HEK293 (cell line): ENCODE data around the gene CFAP299.

ENCODE experiments used
- BCL11A ChIP-seq: fragments of 450-650 bp; formaldehyde crosslinking; IDR thresholded peaks from 2 replicates; pipeline ENCODE4 v1.5.1; 2016; ENCODE audit warnings: low read depth, missing biosample characterization, missing genetic modification characterization
- TF ChIP-seq, protein P1 (sequence below): fragments of 450-650 bp; formaldehyde crosslinking; IDR thresholded peaks from 2 replicates; pipeline ENCODE4 v1.5.1; 2016; ENCODE audit warnings: missing biosample characterization, missing genetic modification characterization

DNA sequence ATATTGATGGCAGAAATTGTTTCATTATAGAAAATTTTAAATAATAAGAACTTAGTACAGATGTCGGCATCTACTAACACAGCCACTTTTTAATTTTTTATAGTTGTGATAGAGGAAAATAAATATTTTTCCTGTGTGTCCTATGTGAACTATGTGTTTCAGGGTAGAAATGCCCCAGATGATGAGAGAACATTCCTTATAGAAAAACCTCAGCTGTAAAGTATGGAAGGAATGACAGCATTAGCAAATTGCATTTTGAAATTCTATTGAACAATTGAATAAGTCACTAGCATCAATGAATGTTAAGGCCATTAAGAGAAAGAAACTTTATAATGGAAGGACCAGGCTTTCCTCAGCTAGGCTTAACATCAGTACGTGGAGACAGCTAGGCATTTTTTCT is 149.2 kb downstream of the CFAP299 start:
- TF ChIP-seq, protein P1, sequence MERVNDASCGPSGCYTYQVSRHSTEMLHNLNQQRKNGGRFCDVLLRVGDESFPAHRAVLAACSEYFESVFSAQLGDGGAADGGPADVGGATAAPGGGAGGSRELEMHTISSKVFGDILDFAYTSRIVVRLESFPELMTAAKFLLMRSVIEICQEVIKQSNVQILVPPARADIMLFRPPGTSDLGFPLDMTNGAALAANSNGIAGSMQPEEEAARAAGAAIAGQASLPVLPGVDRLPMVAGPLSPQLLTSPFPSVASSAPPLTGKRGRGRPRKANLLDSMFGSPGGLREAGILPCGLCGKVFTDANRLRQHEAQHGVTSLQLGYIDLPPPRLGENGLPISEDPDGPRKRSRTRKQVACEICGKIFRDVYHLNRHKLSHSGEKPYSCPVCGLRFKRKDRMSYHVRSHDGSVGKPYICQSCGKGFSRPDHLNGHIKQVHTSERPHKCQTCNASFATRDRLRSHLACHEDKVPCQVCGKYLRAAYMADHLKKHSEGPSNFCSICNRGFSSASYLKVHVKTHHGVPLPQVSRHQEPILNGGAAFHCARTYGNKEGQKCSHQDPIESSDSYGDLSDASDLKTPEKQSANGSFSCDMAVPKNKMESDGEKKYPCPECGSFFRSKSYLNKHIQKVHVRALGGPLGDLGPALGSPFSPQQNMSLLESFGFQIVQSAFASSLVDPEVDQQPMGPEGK (tag by site-specific recombination) = no peak
- no peak for TF ChIP-seq BCL11A
